ENCODE results near the gene ADAMTSL1.

Gene ADAMTSL1

GRCh38 chr9:18610956-18611355, 137.0 kb downstream of the ADAMTSL1 start:
- DNase-seq (ENCODE audit: low spot score), result no peak

- no peak for DNase-seq (ENCODE audit: low spot score)
Observed at GRCh38 chr9:18611971-18612370, 138.0 kb downstream of the ADAMTSL1 start.

GRCh38 chr9:18614116-18614515, 140.2 kb downstream of the ADAMTSL1 start:
- no peak for DNase-seq (ENCODE audit: low spot score)

GRCh38 chr9:18614651-18615050, 140.7 kb downstream of the ADAMTSL1 start:
- no peak for DNase-seq (ENCODE audit: low spot score)

- no peak for DNase-seq (ENCODE audit: low spot score)
Observed at GRCh38 chr9:18616976-18617375, 143.0 kb downstream of the ADAMTSL1 start.

GRCh38 chr9:18617759-18618158, 143.8 kb downstream of the ADAMTSL1 start:
- no peak for DNase-seq (ENCODE audit: low spot score)

- no peak for DNase-seq (ENCODE audit: low spot score)
Observed at GRCh38 chr9:18618862-18619261, 144.9 kb downstream of the ADAMTSL1 start.

- no peak for DNase-seq (ENCODE audit: low spot score)
Observed at GRCh38 chr9:18622186-18622836, 148.4 kb downstream of the ADAMTSL1 start.

GRCh38 chr9:18623221-18624079, 149.5 kb downstream of the ADAMTSL1 start:
- DNase-seq (ENCODE audit: low spot score), result no peak

- no peak for DNase-seq (ENCODE audit: low spot score)
Observed at GRCh38 chr9:18626046-18626698, 152.2 kb downstream of the ADAMTSL1 start.

GRCh38 chr9:18629136-18629535, 155.2 kb downstream of the ADAMTSL1 start:
- no peak for DNase-seq (ENCODE audit: low spot score)

- DNase-seq (ENCODE audit: low spot score), result no peak
Observed at GRCh38 chr9:18632632-18633403, 158.9 kb downstream of the ADAMTSL1 start.

GRCh38 chr9:18636781-18637180, 162.8 kb downstream of the ADAMTSL1 start:
- no peak for DNase-seq (ENCODE audit: low spot score)

GRCh38 chr9:18638371-18639249, 164.7 kb downstream of the ADAMTSL1 start:
- DNase-seq (ENCODE audit: low spot score), result no peak

GRCh38 chr9:18639911-18640310, 166.0 kb downstream of the ADAMTSL1 start:
- DNase-seq (ENCODE audit: low spot score), result no peak

GRCh38 chr9:18658804-18659705, 185.1 kb downstream of the ADAMTSL1 start:
- no peak for DNase-seq (ENCODE audit: low spot score)

GRCh38 chr9:18660001-18660400, 186.0 kb downstream of the ADAMTSL1 start:
- DNase-seq (ENCODE audit: low spot score), result no peak

- no peak for DNase-seq (ENCODE audit: low spot score)
Observed at GRCh38 chr9:18662320-18662719, 188.4 kb downstream of the ADAMTSL1 start.

GRCh38 chr9:18665947-18666346, 192.0 kb downstream of the ADAMTSL1 start:
- no peak for DNase-seq (ENCODE audit: low spot score)

GRCh38 chr9:18666348-18666747, 192.4 kb downstream of the ADAMTSL1 start:
- no peak for DNase-seq (ENCODE audit: low spot score)

Measured in NAMALWA (cell line).